ENCODE results near the gene C2CD4A.

DNA sequence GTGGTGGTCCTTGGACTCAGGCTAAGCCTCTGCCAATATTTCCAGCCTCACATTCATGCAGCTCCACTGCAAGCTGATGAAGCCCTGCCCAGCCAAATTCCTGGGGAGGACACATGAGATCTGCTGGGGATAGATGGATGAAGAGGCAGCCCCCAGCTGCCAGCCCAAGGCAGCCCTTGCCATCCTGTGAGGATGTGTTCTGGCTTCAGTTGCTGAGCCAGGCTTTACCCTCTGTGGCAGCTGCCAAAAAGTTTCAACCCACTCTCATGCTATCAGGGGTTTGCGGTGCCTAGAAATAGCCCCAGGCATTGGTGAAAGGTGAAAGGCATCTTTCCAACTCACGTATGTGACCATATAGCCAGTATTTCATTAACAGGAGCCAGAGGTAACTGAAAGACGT lies 37.6 kb downstream of the C2CD4A start:
- TF ChIP-seq, protein P1, sequence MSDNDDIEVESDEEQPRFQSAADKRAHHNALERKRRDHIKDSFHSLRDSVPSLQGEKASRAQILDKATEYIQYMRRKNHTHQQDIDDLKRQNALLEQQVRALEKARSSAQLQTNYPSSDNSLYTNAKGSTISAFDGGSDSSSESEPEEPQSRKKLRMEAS (IDR thresholded peaks at IDR 0.05; ENCODE audit: low read depth), result no peak
- TF ChIP-seq, protein P2, sequence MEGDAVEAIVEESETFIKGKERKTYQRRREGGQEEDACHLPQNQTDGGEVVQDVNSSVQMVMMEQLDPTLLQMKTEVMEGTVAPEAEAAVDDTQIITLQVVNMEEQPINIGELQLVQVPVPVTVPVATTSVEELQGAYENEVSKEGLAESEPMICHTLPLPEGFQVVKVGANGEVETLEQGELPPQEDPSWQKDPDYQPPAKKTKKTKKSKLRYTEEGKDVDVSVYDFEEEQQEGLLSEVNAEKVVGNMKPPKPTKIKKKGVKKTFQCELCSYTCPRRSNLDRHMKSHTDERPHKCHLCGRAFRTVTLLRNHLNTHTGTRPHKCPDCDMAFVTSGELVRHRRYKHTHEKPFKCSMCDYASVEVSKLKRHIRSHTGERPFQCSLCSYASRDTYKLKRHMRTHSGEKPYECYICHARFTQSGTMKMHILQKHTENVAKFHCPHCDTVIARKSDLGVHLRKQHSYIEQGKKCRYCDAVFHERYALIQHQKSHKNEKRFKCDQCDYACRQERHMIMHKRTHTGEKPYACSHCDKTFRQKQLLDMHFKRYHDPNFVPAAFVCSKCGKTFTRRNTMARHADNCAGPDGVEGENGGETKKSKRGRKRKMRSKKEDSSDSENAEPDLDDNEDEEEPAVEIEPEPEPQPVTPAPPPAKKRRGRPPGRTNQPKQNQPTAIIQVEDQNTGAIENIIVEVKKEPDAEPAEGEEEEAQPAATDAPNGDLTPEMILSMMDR (IDR thresholded peaks at IDR 0.05), result no peak
- TF ChIP-seq, protein P3, sequence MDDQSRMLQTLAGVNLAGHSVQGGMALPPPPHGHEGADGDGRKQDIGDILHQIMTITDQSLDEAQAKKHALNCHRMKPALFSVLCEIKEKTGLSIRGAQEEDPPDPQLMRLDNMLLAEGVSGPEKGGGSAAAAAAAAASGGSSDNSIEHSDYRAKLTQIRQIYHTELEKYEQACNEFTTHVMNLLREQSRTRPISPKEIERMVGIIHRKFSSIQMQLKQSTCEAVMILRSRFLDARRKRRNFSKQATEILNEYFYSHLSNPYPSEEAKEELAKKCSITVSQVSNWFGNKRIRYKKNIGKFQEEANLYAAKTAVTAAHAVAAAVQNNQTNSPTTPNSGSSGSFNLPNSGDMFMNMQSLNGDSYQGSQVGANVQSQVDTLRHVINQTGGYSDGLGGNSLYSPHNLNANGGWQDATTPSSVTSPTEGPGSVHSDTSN (IDR thresholded peaks at IDR 0.05), result no peak
- TF ChIP-seq, protein P4, sequence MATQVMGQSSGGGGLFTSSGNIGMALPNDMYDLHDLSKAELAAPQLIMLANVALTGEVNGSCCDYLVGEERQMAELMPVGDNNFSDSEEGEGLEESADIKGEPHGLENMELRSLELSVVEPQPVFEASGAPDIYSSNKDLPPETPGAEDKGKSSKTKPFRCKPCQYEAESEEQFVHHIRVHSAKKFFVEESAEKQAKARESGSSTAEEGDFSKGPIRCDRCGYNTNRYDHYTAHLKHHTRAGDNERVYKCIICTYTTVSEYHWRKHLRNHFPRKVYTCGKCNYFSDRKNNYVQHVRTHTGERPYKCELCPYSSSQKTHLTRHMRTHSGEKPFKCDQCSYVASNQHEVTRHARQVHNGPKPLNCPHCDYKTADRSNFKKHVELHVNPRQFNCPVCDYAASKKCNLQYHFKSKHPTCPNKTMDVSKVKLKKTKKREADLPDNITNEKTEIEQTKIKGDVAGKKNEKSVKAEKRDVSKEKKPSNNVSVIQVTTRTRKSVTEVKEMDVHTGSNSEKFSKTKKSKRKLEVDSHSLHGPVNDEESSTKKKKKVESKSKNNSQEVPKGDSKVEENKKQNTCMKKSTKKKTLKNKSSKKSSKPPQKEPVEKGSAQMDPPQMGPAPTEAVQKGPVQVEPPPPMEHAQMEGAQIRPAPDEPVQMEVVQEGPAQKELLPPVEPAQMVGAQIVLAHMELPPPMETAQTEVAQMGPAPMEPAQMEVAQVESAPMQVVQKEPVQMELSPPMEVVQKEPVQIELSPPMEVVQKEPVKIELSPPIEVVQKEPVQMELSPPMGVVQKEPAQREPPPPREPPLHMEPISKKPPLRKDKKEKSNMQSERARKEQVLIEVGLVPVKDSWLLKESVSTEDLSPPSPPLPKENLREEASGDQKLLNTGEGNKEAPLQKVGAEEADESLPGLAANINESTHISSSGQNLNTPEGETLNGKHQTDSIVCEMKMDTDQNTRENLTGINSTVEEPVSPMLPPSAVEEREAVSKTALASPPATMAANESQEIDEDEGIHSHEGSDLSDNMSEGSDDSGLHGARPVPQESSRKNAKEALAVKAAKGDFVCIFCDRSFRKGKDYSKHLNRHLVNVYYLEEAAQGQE (IDR thresholded peaks at IDR 0.05; ENCODE audit: low read depth, low read length), result no peak
- no peak for TF ChIP-seq NFIC (IDR thresholded peaks at IDR 0.05; ENCODE audit: borderline replicate concordance)
- no peak for TF ChIP-seq TAF1 (IDR thresholded peaks at IDR 0.05; ENCODE audit: borderline replicate concordance, low read depth, low read length)
- TF ChIP-seq POLR2AphosphoS5 (IDR thresholded peaks at IDR 0.05; ENCODE audit: low read depth, low read length), result no peak
- TF ChIP-seq ELF1 (IDR thresholded peaks at IDR 0.05), result no peak

All from SK-N-SH (cell line).